K562 (cell line): Measurements from ENCODE around the gene UBE2I. TPM values are rescaled to one million over a fixed set of nuclear protein-coding genes. Genes with fewer than 3 reads are reported as not detected.

Source experiments
- GATA2 ChIP-seq: sonication (generic); formaldehyde crosslinking; IDR thresholded peaks from 2 replicates; pipeline ENCODE4 v1.4.0; 2020; ENCODE audit warnings: mild to moderate bottlenecking, missing genetic modification reagents
- MEF2D ChIP-seq: conservative IDR thresholded peaks from 2 replicates; pipeline ENCODE4 v1.6.1; 2016; ENCODE audit warnings: low read depth, missing genetic modification characterization, missing compliant biosample characterization
- polyA plus RNA-seq, 8 experiments: library from polyadenylated mRNA; depleted of rRNA in 4 of 8; stranded (reverse) in 5 of 8; unstranded in 3 of 8; fragments of >200 nt; fragmentation: Nextera tagmentation in 2 of 8; fragmentation: Illumina TruSeq in 1 of 8; extraction: Ambion mirVana in 2 of 8; extraction: Trizol in 1 of 8; gene quantifications; 2 replicates each; pipeline versions ENCODE4 v1.2.1 to v1.2.3, GENCODE V29; 2011 to 2014; ENCODE audit warnings: inconsistent platforms in 1 of 8, missing spikeins in 1 of 8
- total RNA-seq, 7 experiments: library from RNA; depleted of rRNA in 6 of 7; stranded (reverse); fragments of >200 nt in 6 of 7; fragmentation: Illumina TruSeq in 2 of 7; extraction: Trizol in 2 of 7; gene quantifications; 2 replicates each; pipeline versions ENCODE4 v1.2.1 to v1.2.3, GENCODE V29; 2011 to 2021; ENCODE audit warnings: low replicate concordance in 1 of 7
- TF ChIP-seq, protein P1 (sequence below), 2 experiments: fragments of 450-650 bp; formaldehyde crosslinking in 1 of 2; IDR thresholded peaks; 2 replicates each; pipeline versions ENCODE4 v1.4.0 to v1.6.1; 2014 to 2020; ENCODE audit warnings: mild to moderate bottlenecking in 2 of 2, borderline replicate concordance in 1 of 2, low read depth in 1 of 2
- TF ChIP-seq, protein P2 (sequence below): fragments of 250-450 bp; sonication (Bioruptor Pico); IDR thresholded peaks from 2 replicates; pipeline ENCODE4 v1.5.0; 2020; ENCODE audit warnings: mild to moderate bottlenecking, borderline replicate concordance
- TF ChIP-seq, protein P3 (sequence below): fragments of 450-650 bp; IDR thresholded peaks from 2 replicates; pipeline ENCODE4 v1.6.1; 2018; ENCODE audit not compliant: partially characterized antibody

UBE2I gene
- total and polyA plus RNA-seq, 9 of the 15 experiments (the other 6 are each of a cell fraction or from before 2014, with no cell fraction given): 36.6 to 254 (median 104) TPM

DNA sequence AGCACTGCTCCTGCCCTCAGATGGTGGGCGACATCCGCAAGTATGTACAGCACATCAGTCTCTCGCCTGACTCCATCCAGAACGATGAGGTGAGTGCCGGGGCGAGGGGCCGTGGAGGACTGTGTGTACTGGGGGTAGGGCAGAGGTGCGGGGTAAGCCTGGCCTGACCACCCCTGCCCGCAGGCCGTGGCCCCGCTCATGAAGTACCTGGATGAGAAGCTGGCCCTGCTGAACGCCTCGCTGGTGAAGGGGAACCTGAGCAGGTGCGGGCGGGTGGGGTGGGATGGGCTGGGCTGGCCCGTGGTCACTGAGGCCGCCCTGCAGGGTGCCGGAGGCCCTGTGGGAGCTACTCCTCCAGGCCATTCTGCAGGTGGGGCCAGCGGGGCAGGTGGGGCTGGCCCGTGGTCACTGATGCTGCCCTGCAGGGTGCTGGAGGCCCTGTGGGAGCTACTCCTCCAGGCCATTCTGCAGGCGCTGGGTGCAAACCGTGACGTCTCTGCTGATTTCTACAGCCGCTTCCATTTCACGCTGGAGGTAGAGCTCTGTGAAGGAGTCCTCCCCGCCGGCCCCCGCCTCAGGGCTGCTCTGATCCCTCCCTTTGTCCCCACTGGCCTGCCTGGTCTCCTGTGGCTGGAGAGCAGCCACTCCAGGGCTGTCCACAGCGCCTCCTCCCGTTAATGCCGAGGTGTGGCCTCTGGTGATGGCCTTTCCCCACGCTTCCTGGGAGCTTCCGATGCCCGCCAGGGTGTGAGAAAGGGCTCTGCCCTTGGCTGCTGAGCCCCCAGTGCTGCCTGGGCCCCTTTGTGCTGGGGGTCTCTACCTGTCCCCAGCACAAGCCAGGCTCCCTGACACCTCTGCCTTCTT, 37.2 kb downstream of the UBE2I start (continued):
- TF ChIP-seq, protein P1, sequence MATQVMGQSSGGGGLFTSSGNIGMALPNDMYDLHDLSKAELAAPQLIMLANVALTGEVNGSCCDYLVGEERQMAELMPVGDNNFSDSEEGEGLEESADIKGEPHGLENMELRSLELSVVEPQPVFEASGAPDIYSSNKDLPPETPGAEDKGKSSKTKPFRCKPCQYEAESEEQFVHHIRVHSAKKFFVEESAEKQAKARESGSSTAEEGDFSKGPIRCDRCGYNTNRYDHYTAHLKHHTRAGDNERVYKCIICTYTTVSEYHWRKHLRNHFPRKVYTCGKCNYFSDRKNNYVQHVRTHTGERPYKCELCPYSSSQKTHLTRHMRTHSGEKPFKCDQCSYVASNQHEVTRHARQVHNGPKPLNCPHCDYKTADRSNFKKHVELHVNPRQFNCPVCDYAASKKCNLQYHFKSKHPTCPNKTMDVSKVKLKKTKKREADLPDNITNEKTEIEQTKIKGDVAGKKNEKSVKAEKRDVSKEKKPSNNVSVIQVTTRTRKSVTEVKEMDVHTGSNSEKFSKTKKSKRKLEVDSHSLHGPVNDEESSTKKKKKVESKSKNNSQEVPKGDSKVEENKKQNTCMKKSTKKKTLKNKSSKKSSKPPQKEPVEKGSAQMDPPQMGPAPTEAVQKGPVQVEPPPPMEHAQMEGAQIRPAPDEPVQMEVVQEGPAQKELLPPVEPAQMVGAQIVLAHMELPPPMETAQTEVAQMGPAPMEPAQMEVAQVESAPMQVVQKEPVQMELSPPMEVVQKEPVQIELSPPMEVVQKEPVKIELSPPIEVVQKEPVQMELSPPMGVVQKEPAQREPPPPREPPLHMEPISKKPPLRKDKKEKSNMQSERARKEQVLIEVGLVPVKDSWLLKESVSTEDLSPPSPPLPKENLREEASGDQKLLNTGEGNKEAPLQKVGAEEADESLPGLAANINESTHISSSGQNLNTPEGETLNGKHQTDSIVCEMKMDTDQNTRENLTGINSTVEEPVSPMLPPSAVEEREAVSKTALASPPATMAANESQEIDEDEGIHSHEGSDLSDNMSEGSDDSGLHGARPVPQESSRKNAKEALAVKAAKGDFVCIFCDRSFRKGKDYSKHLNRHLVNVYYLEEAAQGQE (IDR thresholded peaks at IDR 0.05; ENCODE audit: borderline replicate concordance): peak; percentile 43; the same call in 1 of the 2 replicates
- TF ChIP-seq, protein P1 (CRISPR knock-in tag; IDR thresholded peaks at IDR 0.05; ENCODE audit: low read depth): no peak
- TF ChIP-seq GATA2 (CRISPR knock-in tag) (no peak), MEF2D (no peak)
- TF ChIP-seq, protein P2, sequence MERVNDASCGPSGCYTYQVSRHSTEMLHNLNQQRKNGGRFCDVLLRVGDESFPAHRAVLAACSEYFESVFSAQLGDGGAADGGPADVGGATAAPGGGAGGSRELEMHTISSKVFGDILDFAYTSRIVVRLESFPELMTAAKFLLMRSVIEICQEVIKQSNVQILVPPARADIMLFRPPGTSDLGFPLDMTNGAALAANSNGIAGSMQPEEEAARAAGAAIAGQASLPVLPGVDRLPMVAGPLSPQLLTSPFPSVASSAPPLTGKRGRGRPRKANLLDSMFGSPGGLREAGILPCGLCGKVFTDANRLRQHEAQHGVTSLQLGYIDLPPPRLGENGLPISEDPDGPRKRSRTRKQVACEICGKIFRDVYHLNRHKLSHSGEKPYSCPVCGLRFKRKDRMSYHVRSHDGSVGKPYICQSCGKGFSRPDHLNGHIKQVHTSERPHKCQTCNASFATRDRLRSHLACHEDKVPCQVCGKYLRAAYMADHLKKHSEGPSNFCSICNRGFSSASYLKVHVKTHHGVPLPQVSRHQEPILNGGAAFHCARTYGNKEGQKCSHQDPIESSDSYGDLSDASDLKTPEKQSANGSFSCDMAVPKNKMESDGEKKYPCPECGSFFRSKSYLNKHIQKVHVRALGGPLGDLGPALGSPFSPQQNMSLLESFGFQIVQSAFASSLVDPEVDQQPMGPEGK (CRISPR knock-in tag): no peak
- TF ChIP-seq, protein P3, sequence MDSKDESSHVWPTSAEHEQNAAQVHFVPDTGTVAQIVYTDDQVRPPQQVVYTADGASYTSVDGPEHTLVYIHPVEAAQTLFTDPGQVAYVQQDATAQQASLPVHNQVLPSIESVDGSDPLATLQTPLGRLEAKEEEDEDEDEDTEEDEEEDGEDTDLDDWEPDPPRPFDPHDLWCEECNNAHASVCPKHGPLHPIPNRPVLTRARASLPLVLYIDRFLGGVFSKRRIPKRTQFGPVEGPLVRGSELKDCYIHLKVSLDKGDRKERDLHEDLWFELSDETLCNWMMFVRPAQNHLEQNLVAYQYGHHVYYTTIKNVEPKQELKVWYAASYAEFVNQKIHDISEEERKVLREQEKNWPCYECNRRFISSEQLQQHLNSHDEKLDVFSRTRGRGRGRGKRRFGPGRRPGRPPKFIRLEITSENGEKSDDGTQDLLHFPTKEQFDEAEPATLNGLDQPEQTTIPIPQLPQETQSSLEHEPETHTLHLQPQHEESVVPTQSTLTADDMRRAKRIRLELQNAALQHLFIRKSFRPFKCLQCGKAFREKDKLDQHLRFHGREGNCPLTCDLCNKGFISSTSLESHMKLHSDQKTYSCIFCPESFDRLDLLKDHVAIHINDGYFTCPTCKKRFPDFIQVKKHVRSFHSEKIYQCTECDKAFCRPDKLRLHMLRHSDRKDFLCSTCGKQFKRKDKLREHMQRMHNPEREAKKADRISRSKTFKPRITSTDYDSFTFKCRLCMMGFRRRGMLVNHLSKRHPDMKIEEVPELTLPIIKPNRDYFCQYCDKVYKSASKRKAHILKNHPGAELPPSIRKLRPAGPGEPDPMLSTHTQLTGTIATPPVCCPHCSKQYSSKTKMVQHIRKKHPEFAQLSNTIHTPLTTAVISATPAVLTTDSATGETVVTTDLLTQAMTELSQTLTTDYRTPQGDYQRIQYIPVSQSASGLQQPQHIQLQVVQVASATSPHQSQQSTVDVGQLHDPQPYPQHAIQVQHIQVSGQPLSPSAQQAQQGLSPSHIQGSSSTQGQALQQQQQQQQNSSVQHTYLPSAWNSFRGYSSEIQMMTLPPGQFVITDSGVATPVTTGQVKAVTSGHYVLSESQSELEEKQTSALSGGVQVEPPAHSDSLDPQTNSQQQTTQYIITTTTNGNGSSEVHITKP: peak; percentile 34
- TF ChIP-seq, all 486 proteins: peak for 6
